SH-SY5Y (cell line): Measurements from ENCODE around the gene PRRC2A.

Experiments
- GATA2 ChIP-seq: IDR thresholded peaks from 2 replicates; pipeline ENCODE4 v1.6.1; 2011; ENCODE audit warnings: mild to moderate bottlenecking, low read depth, low read length
- GATA3 ChIP-seq: IDR thresholded peaks from 2 replicates; pipeline ENCODE4 v1.6.1; 2011; ENCODE audit warnings: low read depth, mild to moderate bottlenecking, low read length, moderate library complexity

GRCh38 chr6:31629014-31629413 lies 8.5 kb downstream of the PRRC2A start:
- no peak for TF ChIP-seq GATA2
- no peak for TF ChIP-seq GATA3
